GM12874 (cell line): Measurements from ENCODE around the gene FSIP2.

Experiments used
- CTCF ChIP-seq: IDR thresholded peaks from 2 replicates; pipeline ENCODE4 v1.5.1; 2011; ENCODE audit warnings: low read depth, mild to moderate bottlenecking, control low read depth, low read length, moderate library complexity; ENCODE audit not compliant: insufficient read depth

Gene FSIP2

GRCh38 chr2:185738679-185739472 is at the start of gene FSIP2:
FSIP2 (plus strand) TSS chr2:185738804; CDS start chr2:185738895, 91 bp downstream.
- TF ChIP-seq CTCF = peak; percentile 94

GRCh38 chr2:185689906-185690539 is 48.6 kb upstream of the FSIP2 start:
- no peak for TF ChIP-seq CTCF

- no peak for TF ChIP-seq CTCF
These were observed 42.8 kb upstream of the FSIP2 start for GRCh38 chr2:185695711-185696235.

GRCh38 chr2:185700883-185701282 is 37.7 kb upstream of the FSIP2 start:
- TF ChIP-seq CTCF = no peak

- TF ChIP-seq CTCF = no peak
These were observed 3.9 kb upstream of the FSIP2 start for GRCh38 chr2:185734658-185735057.

- no peak for TF ChIP-seq CTCF
These were observed 2.4 kb upstream of the FSIP2 start for GRCh38 chr2:185736210-185736609.
